ENCODE measurements around the gene XPR1. TPM values are rescaled to one million over a fixed set of nuclear protein-coding genes. Genes with fewer than 3 reads are reported as not detected.

The XPR1 gene
- total and polyA plus RNA-seq, 2 experiments from 2014 or later, result 4.9 to 15.6 TPM

- Histone ChIP-seq H3K27ac (no peak overlapping the region), H3F3A (ENCODE audit: insufficient read depth) (no peaks in the 10 kb centered on the region), H3K4me2 (ENCODE audit: unreplicated experiment) (no peak overlapping the region), H3K9ac (no peak overlapping the region), H3K79me2 (ENCODE audit: insufficient read depth) (no peaks in the 10 kb centered on the region), H4K20me1 (ENCODE audit: insufficient read depth) (no peaks in the 10 kb centered on the region), H3K4me1 (ENCODE audit: insufficient read depth) (no peaks in the 10 kb centered on the region), H3K36me3 (ENCODE audit: low read depth) (no peaks in the 10 kb centered on the region), H2AFZ (no peak overlapping the region), H3K4me3 (no peak overlapping the region), H3K27me3 (replicated peaks; ENCODE audit: insufficient read depth) (no peaks in the 10 kb centered on the region), H3K9me2 (ENCODE audit: insufficient read depth) (no peaks in the 10 kb centered on the region), H3K9me3 (ENCODE audit: low read depth) (no peaks in the 10 kb centered on the region)
- 97 to 98% methylated on average over 5 of the region's 5 CpGs for WGBS, 2 experiments (ENCODE audit: low coverage in 1 of 2, low lambda C conversion rate in 2 of 2, missing lambda C conversion rate in 2 of 2)
- no peak for TF ChIP-seq EZH2 (IDR thresholded peaks at IDR 0.05; ENCODE audit: insufficient read depth, poor library complexity, severe bottlenecking)
- no peak for TF ChIP-seq EZH2phosphoT487 (IDR thresholded peaks at IDR 0.05; ENCODE audit: insufficient read depth, low read depth)
- in situ Hi-C loops (cut with MboI), result no loop called here
- DNase-seq, result no peak
These were observed 131.0 kb downstream of the XPR1 start for GRCh38 chr1:180762796-180763195.

- WGBS, 2 experiments (ENCODE audit: low coverage in 1 of 2, low lambda C conversion rate in 2 of 2, missing lambda C conversion rate in 2 of 2), result 91 to 97% methylated on average over 2 of the region's 2 CpGs
- Histone ChIP-seq H3K27me3 (replicated peaks; ENCODE audit: insufficient read depth) (no peaks in the 10 kb centered on the region), H3K79me2 (ENCODE audit: insufficient read depth) (no peaks in the 10 kb centered on the region), H3K4me2 (ENCODE audit: unreplicated experiment) (no peak overlapping the region), H3K9me3 (ENCODE audit: low read depth) (no peaks in the 10 kb centered on the region), H3K4me1 (ENCODE audit: insufficient read depth) (no peaks in the 10 kb centered on the region), H3K9ac (no peak overlapping the region), H3K36me3 (ENCODE audit: low read depth) (no peaks in the 10 kb centered on the region), H3K9me2 (ENCODE audit: insufficient read depth) (no peaks in the 10 kb centered on the region), H2AFZ (no peak overlapping the region), H3K4me3 (no peak overlapping the region), H3F3A (ENCODE audit: insufficient read depth) (no peaks in the 10 kb centered on the region), H3K27ac (no peak overlapping the region), H4K20me1 (ENCODE audit: insufficient read depth) (no peaks in the 10 kb centered on the region)
- TF ChIP-seq EZH2 (IDR thresholded peaks at IDR 0.05; ENCODE audit: insufficient read depth, poor library complexity, severe bottlenecking) (no peak), EZH2phosphoT487 (IDR thresholded peaks at IDR 0.05; ENCODE audit: insufficient read depth, low read depth) (no peak)
- no peak for DNase-seq
- in situ Hi-C loops (cut with MboI), result no loop called here
These were observed 133.3 kb downstream of the XPR1 start for GRCh38 chr1:180765151-180765550.

- Histone ChIP-seq H4K20me1 (ENCODE audit: insufficient read depth) (no peaks in the 10 kb centered on the region), H3F3A (ENCODE audit: insufficient read depth) (peaks cover 13% of the 10 kb centered on the region), H3K4me1 (ENCODE audit: insufficient read depth) (peaks cover 13% of the 10 kb centered on the region), H3K27ac (no peak overlapping the region), H3K36me3 (ENCODE audit: low read depth) (no peaks in the 10 kb centered on the region), H3K9ac (no peak overlapping the region), H3K79me2 (ENCODE audit: insufficient read depth) (0 out of 2 replicates have a peak, but pooled peaks cover 11% of the 10 kb centered on the region), H3K27me3 (replicated peaks; ENCODE audit: insufficient read depth) (no peaks in the 10 kb centered on the region), H3K4me2 (ENCODE audit: unreplicated experiment) (no peak overlapping the region), H3K4me3 (no peak overlapping the region), H3K9me2 (ENCODE audit: insufficient read depth) (no peaks in the 10 kb centered on the region), H3K9me3 (ENCODE audit: low read depth) (no peaks in the 10 kb centered on the region), H2AFZ (no peak overlapping the region)
- no peak for DNase-seq
- in situ Hi-C loops (cut with MboI), result no loop called here
- TF ChIP-seq EZH2 (IDR thresholded peaks at IDR 0.05; ENCODE audit: insufficient read depth, poor library complexity, severe bottlenecking) (no peak), EZH2phosphoT487 (IDR thresholded peaks at IDR 0.05; ENCODE audit: insufficient read depth, low read depth) (no peak)
These were observed 138.1 kb downstream of the XPR1 start for GRCh38 chr1:180769889-180770288.

GRCh38 chr1:180773210-180773865 lies 141.5 kb downstream of the XPR1 start:
- WGBS, 2 experiments (ENCODE audit: low coverage in 1 of 2, low lambda C conversion rate in 2 of 2, missing lambda C conversion rate in 2 of 2), result 83 to 95% methylated on average over 1 of the region's 1 CpG
- H3F3A ChIP-seq (ENCODE audit: insufficient read depth), result peaks cover 13% of the 10 kb centered on the region
- no peaks in the 10 kb centered on the region for H3K9me2 ChIP-seq (ENCODE audit: insufficient read depth)
- H3K79me2 ChIP-seq (ENCODE audit: insufficient read depth), result 0 out of 2 replicates have a peak, but pooled peaks cover 11% of the 10 kb centered on the region
- H3K4me2 ChIP-seq (ENCODE audit: unreplicated experiment), result peak overlapping the region; percentile 5
- 0 out of 2 replicates have a peak overlapping the region, but pooled peaks have one; percentile 1 for H3K27ac ChIP-seq
- H4K20me1 ChIP-seq (ENCODE audit: insufficient read depth), result no peaks in the 10 kb centered on the region
- H3K4me1 ChIP-seq (ENCODE audit: insufficient read depth), result peaks cover 13% of the 10 kb centered on the region
- no peak overlapping the region for H3K9ac ChIP-seq
- DNase-seq, result peak; percentile 67
- TF ChIP-seq EZH2 (IDR thresholded peaks at IDR 0.05; ENCODE audit: insufficient read depth, poor library complexity, severe bottlenecking) (no peak), EZH2phosphoT487 (IDR thresholded peaks at IDR 0.05; ENCODE audit: insufficient read depth, low read depth) (no peak)
- no peaks in the 10 kb centered on the region for H3K27me3 ChIP-seq (replicated peaks; ENCODE audit: insufficient read depth)
- no peak overlapping the region for H2AFZ ChIP-seq
- no peaks in the 10 kb centered on the region for H3K36me3 ChIP-seq (ENCODE audit: low read depth)
- in situ Hi-C loops (cut with MboI), result no loop called here
- no peak overlapping the region for H3K4me3 ChIP-seq
- no peaks in the 10 kb centered on the region for H3K9me3 ChIP-seq (ENCODE audit: low read depth)

All from GM23248 (cell line).